Upper lobe of left lung (tissue), 4 donors: ENCODE measurements around the gene MAN1B1.

Source experiments
- CTCF ChIP-seq, 6 experiments: fragments of 450-650 bp in 4 of 6; fragments of 200-600 bp in 2 of 6; sonication (generic) in 2 of 6; IDR thresholded peaks; one replicate each; pipeline ENCODE4 v1.5.1; 2016 to 2019; ENCODE audit warnings: antibody characterized with exemption in 6 of 6
- POLR2AphosphoS5 ChIP-seq, 2 donors: sonication (generic); formaldehyde crosslinking; IDR thresholded peaks; one replicate each; pipeline ENCODE4 v1.5.1; 2017; ENCODE audit warnings: antibody characterized with exemption in 2 of 2

GRCh38 chr9:137110911-137111787 lies 24.4 kb downstream of the MAN1B1 start:
- no peak for TF ChIP-seq POLR2AphosphoS5 (IDR thresholded peaks at IDR 0.05)
- no peak for TF ChIP-seq CTCF (IDR thresholded peaks at IDR 0.05)
